Thyroid gland (tissue), 4 donors: ENCODE measurements around the gene KCTD6. TPM values are rescaled to one million over a fixed set of nuclear protein-coding genes. Genes with fewer than 3 reads are reported as not detected.
"Not testable (repeated sequence)": the region's sequence is repeated elsewhere in the genome, so short reads cannot be mapped to it uniquely, and the experiment has no call there.

Experiments
- DNase-seq, 2 donors: peaks; one replicate each; pipeline ENCODE4 v3.0.0-alpha.2; 2019
- H3K27ac ChIP-seq, 3 donors: fragments of 200-600 bp; sonication (generic); 1 replicate in 2 of 3; 2 replicates in 1 of 3; pipeline ENCODE4 v1.5.1; 2016 to 2019; ENCODE audit warnings: mild to moderate bottlenecking in 1 of 3, moderate library complexity in 1 of 3
- H3K27me3 ChIP-seq: fragments of 200-600 bp; sonication (generic); one replicate; pipeline ENCODE4 v1.5.1; 2019
- H3K36me3 ChIP-seq, 2 donors: fragments of 200-600 bp; sonication (generic); one replicate each; pipeline ENCODE4 v1.5.1; 2016 to 2019
- H3K4me1 ChIP-seq, 2 donors: fragments of 200-600 bp; sonication (generic); one replicate each; pipeline ENCODE4 v1.5.1; 2017 to 2019
- H3K4me3 ChIP-seq, 3 donors: fragments of 200-600 bp; sonication (generic); replicated peaks in 1 of 3; 1 replicate in 2 of 3; 2 replicates in 1 of 3; pipeline ENCODE4 v1.5.1; 2016; ENCODE audit warnings: mild to moderate bottlenecking in 1 of 3
- H3K9me3 ChIP-seq: fragments of 200-600 bp; sonication (generic); one replicate; pipeline ENCODE4 v1.5.1; 2017
- CTCF ChIP-seq, 6 experiments: fragments of 200-600 bp in 3 of 6; fragments of 450-650 bp in 3 of 6; sonication (generic) in 3 of 6; IDR thresholded peaks; one replicate each; pipeline ENCODE4 v1.5.1; 2016 to 2019; ENCODE audit warnings: antibody characterized with exemption in 6 of 6, mild to moderate bottlenecking in 2 of 6, inconsistent platforms in 1 of 6, moderate library complexity in 1 of 6
- POLR2A ChIP-seq, 2 donors: fragments of 450-650 bp; IDR thresholded peaks; one replicate each; pipeline ENCODE4 v1.6.1; 2017; ENCODE audit warnings: antibody characterized with exemption in 2 of 2, mild to moderate bottlenecking in 2 of 2, moderate library complexity in 1 of 2
- WGBS, 2 donors: methylation state at CpG; one replicate each; pipeline ENCODE4 v1.1.5; 2017; 5-methylcytosine and 5-hydroxymethylcytosine counted together
- intact Hi-C: fragments of 100-400 bp; cut with DNase I; formaldehyde crosslinking; loops from one replicate; pipeline ENCODE4 v1.15.1; 2023
- total RNA-seq, 4 donors: library from RNA; depleted of rRNA; stranded (reverse); fragments of >200 nt; gene quantifications; one replicate each; pipeline ENCODE4 v1.2.3, GENCODE V29; 2016

Gene KCTD6
- total RNA-seq, 4 donors from 2014 or later = 16.6 to 33.6 (median 21.3) TPM

GRCh38 chr3:58521917-58522631 is 30.2 kb downstream of the KCTD6 start:
- Histone ChIP-seq H3K27me3 (no peaks in the 10 kb centered on the region), H3K9me3 (no peaks in the 10 kb centered on the region), H3K4me1 (no peaks in the 10 kb centered on the region), H3K4me3 (no peak overlapping the region), H3K36me3 (peaks cover 14 to 29% of the 10 kb centered on the region in 2 donors), H3K27ac (no peak overlapping the region)
- TF ChIP-seq CTCF (IDR thresholded peaks at IDR 0.05) = no peak
- TF ChIP-seq POLR2A (IDR thresholded peaks at IDR 0.05) = no peak
- intact Hi-C loops = no loop called here
- DNase-seq = no peak
- WGBS, 2 donors = 77 to 80% methylated on average over 10 of the region's 10 CpGs

- no peak for TF ChIP-seq CTCF (IDR thresholded peaks at IDR 0.05)
- H3K27ac ChIP-seq = no peak overlapping the region
- no peak for DNase-seq
- no peaks in the 10 kb centered on the region for H3K27me3 ChIP-seq
- intact Hi-C loops = no loop called here
- peaks cover 14 to 29% of the 10 kb centered on the region in 2 donors for H3K36me3 ChIP-seq
- no peaks in the 10 kb centered on the region for H3K9me3 ChIP-seq
- H3K4me1 ChIP-seq = no peaks in the 10 kb centered on the region
- no peak overlapping the region for H3K4me3 ChIP-seq
- WGBS, 2 donors = 80 to 84% methylated on average over 5 of the region's 5 CpGs
These were observed 31.0 kb downstream of the KCTD6 start for GRCh38 chr3:58522759-58523425.

- no peak overlapping the region for H3K4me3 ChIP-seq
- peaks cover 14 to 28% of the 10 kb centered on the region in 2 donors for H3K36me3 ChIP-seq
- peaks cover 7 to 13% of the 10 kb centered on the region in 2 donors for H3K4me1 ChIP-seq
- intact Hi-C loops = no loop called here
- 88 to 96% methylated on average over 10 to 11 of the region's 11 CpGs for WGBS, 2 donors
- H3K27ac ChIP-seq = no peak overlapping the region
- TF ChIP-seq POLR2A (IDR thresholded peaks at IDR 0.05) (no peak), CTCF (IDR thresholded peaks at IDR 0.05) (no peak)
- DNase-seq = no peak
- H3K9me3 ChIP-seq = no peaks in the 10 kb centered on the region
- H3K27me3 ChIP-seq = no peaks in the 10 kb centered on the region
These were observed 32.5 kb downstream of the KCTD6 start for GRCh38 chr3:58524326-58524888.

GRCh38 chr3:58526515-58526957 is 34.6 kb downstream of the KCTD6 start:
- Histone ChIP-seq H3K4me3 (no peak overlapping the region), H3K9me3 (no peaks in the 10 kb centered on the region), H3K36me3 (peaks cover 18 to 26% of the 10 kb centered on the region in 2 donors), H3K27me3 (no peaks in the 10 kb centered on the region), H3K27ac (no peak overlapping the region), H3K4me1 (peaks cover 7 to 14% of the 10 kb centered on the region in 2 donors)
- 84 to 86% methylated on average over 6 of the region's 7 CpGs for WGBS, 2 donors
- DNase-seq = no peak
- intact Hi-C loops = no loop called here
- TF ChIP-seq CTCF (IDR thresholded peaks at IDR 0.05) (no peak), POLR2A (IDR thresholded peaks at IDR 0.05) (no peak)

GRCh38 chr3:58527440-58527839 is 35.5 kb downstream of the KCTD6 start:
- H3K9me3 ChIP-seq, intact Hi-C loops, H3K4me3 ChIP-seq, H3K27me3 ChIP-seq, DNase-seq, H3K27ac ChIP-seq: not testable (repeated sequence)
- H3K36me3 ChIP-seq = peaks cover 9 to 19% of the 10 kb centered on the region in 2 donors
- WGBS, 2 donors = 89% methylated on average over 3 of the region's 3 CpGs
- peaks cover 7 to 15% of the 10 kb centered on the region in 2 donors for H3K4me1 ChIP-seq
